K562 (cell line): Measurements from ENCODE around the gene PRSS50.

Source experiments
- EGR1 ChIP-seq: fragments of 450-650 bp; conservative IDR thresholded peaks from 2 replicates; pipeline ENCODE4 v1.6.1; 2017; ENCODE audit warnings: mild to moderate bottlenecking
- POLR2A ChIP-seq: fragments of 450-650 bp; conservative IDR thresholded peaks from 2 replicates; pipeline ENCODE4 v1.6.1; 2016
- PRDM10 ChIP-seq: fragments of 450-650 bp; IDR thresholded peaks from 2 replicates; pipeline ENCODE4 v1.6.1; 2018; ENCODE audit not compliant: partially characterized antibody
- SMARCC2 ChIP-seq: fragments of 450-650 bp; IDR thresholded peaks from 2 replicates; pipeline ENCODE4 v1.6.1; 2017; ENCODE audit warnings: antibody characterized with exemption, moderate library complexity, mild to moderate bottlenecking, low read depth
- TBL1XR1 ChIP-seq, 2 experiments: IDR thresholded peaks; 2 replicates each; pipeline ENCODE4 v1.6.1; 2012; ENCODE audit warnings: improper control_type of control experiment in 2 of 2, low read length in 2 of 2, mild to moderate bottlenecking in 1 of 2
- TF ChIP-seq, protein P1 (sequence below): fragments of 450-650 bp; formaldehyde crosslinking; IDR thresholded peaks from 2 replicates; pipeline ENCODE4 v1.4.0; 2020; ENCODE audit warnings: mild to moderate bottlenecking, moderate library complexity
- TF ChIP-seq, protein P2 (sequence below): fragments of 450-650 bp; formaldehyde crosslinking; IDR thresholded peaks from 2 replicates; pipeline ENCODE4 v1.4.0; 2022; ENCODE audit warnings: missing genetic modification characterization

- no peak for TF ChIP-seq SMARCC2
- no peak for TF ChIP-seq EGR1
- TF ChIP-seq, protein P1, sequence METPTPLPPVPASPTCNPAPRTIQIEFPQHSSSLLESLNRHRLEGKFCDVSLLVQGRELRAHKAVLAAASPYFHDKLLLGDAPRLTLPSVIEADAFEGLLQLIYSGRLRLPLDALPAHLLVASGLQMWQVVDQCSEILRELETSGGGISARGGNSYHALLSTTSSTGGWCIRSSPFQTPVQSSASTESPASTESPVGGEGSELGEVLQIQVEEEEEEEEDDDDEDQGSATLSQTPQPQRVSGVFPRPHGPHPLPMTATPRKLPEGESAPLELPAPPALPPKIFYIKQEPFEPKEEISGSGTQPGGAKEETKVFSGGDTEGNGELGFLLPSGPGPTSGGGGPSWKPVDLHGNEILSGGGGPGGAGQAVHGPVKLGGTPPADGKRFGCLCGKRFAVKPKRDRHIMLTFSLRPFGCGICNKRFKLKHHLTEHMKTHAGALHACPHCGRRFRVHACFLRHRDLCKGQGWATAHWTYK (CRISPR knock-in tag) = no peak
- TF ChIP-seq PRDM10 = no peak
- TF ChIP-seq, protein P2, sequence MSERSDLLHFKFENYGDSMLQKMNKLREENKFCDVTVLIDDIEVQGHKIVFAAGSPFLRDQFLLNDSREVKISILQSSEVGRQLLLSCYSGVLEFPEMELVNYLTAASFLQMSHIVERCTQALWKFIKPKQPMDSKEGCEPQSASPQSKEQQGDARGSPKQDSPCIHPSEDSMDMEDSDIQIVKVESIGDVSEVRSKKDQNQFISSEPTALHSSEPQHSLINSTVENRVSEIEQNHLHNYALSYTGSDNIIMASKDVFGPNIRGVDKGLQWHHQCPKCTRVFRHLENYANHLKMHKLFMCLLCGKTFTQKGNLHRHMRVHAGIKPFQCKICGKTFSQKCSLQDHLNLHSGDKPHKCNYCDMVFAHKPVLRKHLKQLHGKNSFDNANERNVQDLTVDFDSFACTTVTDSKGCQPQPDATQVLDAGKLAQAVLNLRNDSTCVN = no peak
- no peak for TF ChIP-seq POLR2A
- no peak for TF ChIP-seq TBL1XR1 (IDR thresholded peaks at IDR 0.05; ENCODE audit: low read length in 2 of 2)
Measured at GRCh38 chr3:46694520-46694919, 23.1 kb downstream of the PRSS50 start.
